ENCODE results near the gene TTC12.

Gene TTC12

GRCh38 chr11:113314389-113315301 is at the start of gene TTC12:
Gene TTC12 (plus strand): TSS chr11:113314583. CDS start chr11:113316258, 1,675 bp downstream.
- TF ChIP-seq GATA3 (IDR thresholded peaks at IDR 0.05; ENCODE audit: low read depth, low read length): no peak
- no peak for TF ChIP-seq GATA2 (IDR thresholded peaks at IDR 0.05; ENCODE audit: low read depth, low read length)

GRCh38 chr11:113265362-113265761 is 49.0 kb upstream of the TTC12 start:
- no peak for TF ChIP-seq GATA2 (IDR thresholded peaks at IDR 0.05; ENCODE audit: low read depth, low read length)
- no peak for TF ChIP-seq GATA3 (IDR thresholded peaks at IDR 0.05; ENCODE audit: low read depth, low read length)

- TF ChIP-seq GATA3 (IDR thresholded peaks at IDR 0.05; ENCODE audit: low read depth, low read length) (no peak), GATA2 (IDR thresholded peaks at IDR 0.05; ENCODE audit: low read depth, low read length) (no peak)
Measured at GRCh38 chr11:113267493-113267892, 46.9 kb upstream of the TTC12 start.

GRCh38 chr11:113269096-113269495 is 45.3 kb upstream of the TTC12 start:
- no peak for TF ChIP-seq GATA2 (IDR thresholded peaks at IDR 0.05; ENCODE audit: low read depth, low read length)
- TF ChIP-seq GATA3 (IDR thresholded peaks at IDR 0.05; ENCODE audit: low read depth, low read length): no peak

GRCh38 chr11:113269636-113270035 is 44.7 kb upstream of the TTC12 start:
- TF ChIP-seq GATA2 (IDR thresholded peaks at IDR 0.05; ENCODE audit: low read depth, low read length) (no peak), GATA3 (IDR thresholded peaks at IDR 0.05; ENCODE audit: low read depth, low read length) (no peak)

GRCh38 chr11:113270080-113270479 is 44.3 kb upstream of the TTC12 start:
- TF ChIP-seq GATA2 (IDR thresholded peaks at IDR 0.05; ENCODE audit: low read depth, low read length) (no peak), GATA3 (IDR thresholded peaks at IDR 0.05; ENCODE audit: low read depth, low read length) (no peak)

- TF ChIP-seq GATA3 (IDR thresholded peaks at IDR 0.05; ENCODE audit: low read depth, low read length) (no peak), GATA2 (IDR thresholded peaks at IDR 0.05; ENCODE audit: low read depth, low read length) (no peak)
Measured at GRCh38 chr11:113271551-113272245, 42.7 kb upstream of the TTC12 start.

GRCh38 chr11:113272281-113272680 is 42.1 kb upstream of the TTC12 start:
- TF ChIP-seq GATA3 (IDR thresholded peaks at IDR 0.05; ENCODE audit: low read depth, low read length) (no peak), GATA2 (IDR thresholded peaks at IDR 0.05; ENCODE audit: low read depth, low read length) (no peak)

GRCh38 chr11:113272927-113273615 is 41.3 kb upstream of the TTC12 start:
- TF ChIP-seq GATA3 (IDR thresholded peaks at IDR 0.05; ENCODE audit: low read depth, low read length): no peak
- no peak for TF ChIP-seq GATA2 (IDR thresholded peaks at IDR 0.05; ENCODE audit: low read depth, low read length)

- peak; percentile 90 for TF ChIP-seq GATA2 (IDR thresholded peaks at IDR 0.05; ENCODE audit: low read depth, low read length)
- no peak for TF ChIP-seq GATA3 (IDR thresholded peaks at IDR 0.05; ENCODE audit: low read depth, low read length)
Measured at GRCh38 chr11:113273720-113274119, 40.7 kb upstream of the TTC12 start.

- TF ChIP-seq GATA2 (IDR thresholded peaks at IDR 0.05; ENCODE audit: low read depth, low read length): no peak
- TF ChIP-seq GATA3 (IDR thresholded peaks at IDR 0.05; ENCODE audit: low read depth, low read length): no peak
Measured at GRCh38 chr11:113274713-113275582, 39.4 kb upstream of the TTC12 start.

GRCh38 chr11:113275602-113276001 is 38.8 kb upstream of the TTC12 start:
- no peak for TF ChIP-seq GATA3 (IDR thresholded peaks at IDR 0.05; ENCODE audit: low read depth, low read length)
- TF ChIP-seq GATA2 (IDR thresholded peaks at IDR 0.05; ENCODE audit: low read depth, low read length): no peak

- TF ChIP-seq GATA3 (IDR thresholded peaks at IDR 0.05; ENCODE audit: low read depth, low read length) (no peak), GATA2 (IDR thresholded peaks at IDR 0.05; ENCODE audit: low read depth, low read length) (no peak)
Measured at GRCh38 chr11:113276466-113276865, 37.9 kb upstream of the TTC12 start.

All from SH-SY5Y (cell line).